Measurements from ENCODE around the gene GGPS1.

- TF ChIP-seq, protein P1, sequence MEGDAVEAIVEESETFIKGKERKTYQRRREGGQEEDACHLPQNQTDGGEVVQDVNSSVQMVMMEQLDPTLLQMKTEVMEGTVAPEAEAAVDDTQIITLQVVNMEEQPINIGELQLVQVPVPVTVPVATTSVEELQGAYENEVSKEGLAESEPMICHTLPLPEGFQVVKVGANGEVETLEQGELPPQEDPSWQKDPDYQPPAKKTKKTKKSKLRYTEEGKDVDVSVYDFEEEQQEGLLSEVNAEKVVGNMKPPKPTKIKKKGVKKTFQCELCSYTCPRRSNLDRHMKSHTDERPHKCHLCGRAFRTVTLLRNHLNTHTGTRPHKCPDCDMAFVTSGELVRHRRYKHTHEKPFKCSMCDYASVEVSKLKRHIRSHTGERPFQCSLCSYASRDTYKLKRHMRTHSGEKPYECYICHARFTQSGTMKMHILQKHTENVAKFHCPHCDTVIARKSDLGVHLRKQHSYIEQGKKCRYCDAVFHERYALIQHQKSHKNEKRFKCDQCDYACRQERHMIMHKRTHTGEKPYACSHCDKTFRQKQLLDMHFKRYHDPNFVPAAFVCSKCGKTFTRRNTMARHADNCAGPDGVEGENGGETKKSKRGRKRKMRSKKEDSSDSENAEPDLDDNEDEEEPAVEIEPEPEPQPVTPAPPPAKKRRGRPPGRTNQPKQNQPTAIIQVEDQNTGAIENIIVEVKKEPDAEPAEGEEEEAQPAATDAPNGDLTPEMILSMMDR (IDR thresholded peaks at IDR 0.05; ENCODE audit: borderline replicate concordance, extremely low read depth, low read length, poor library complexity, severe bottlenecking): no peak
- no peak for TF ChIP-seq EZH2 (IDR thresholded peaks at IDR 0.05; ENCODE audit: borderline replicate concordance, low read depth, low read length, severe bottlenecking)
Measured at GRCh38 chr1:235313262-235313661, 15.1 kb upstream of the GGPS1 start.
